GM12892 (cell line): ENCODE results near the gene ACAT2.

Experiments
- POLR2A ChIP-seq: IDR thresholded peaks from 2 replicates; pipeline ENCODE4 v1.6.1; 2011; ENCODE audit warnings: low read depth, low read length, control low read depth
- POLR2AphosphoS5 ChIP-seq: IDR thresholded peaks from 2 replicates; pipeline ENCODE4 v1.6.1; 2011; ENCODE audit warnings: low read depth, low read length, control low read depth
- TAF1 ChIP-seq: IDR thresholded peaks from 2 replicates; pipeline ENCODE4 v1.6.1; 2011; ENCODE audit warnings: low read depth, mild to moderate bottlenecking, control low read depth, low read length, borderline replicate concordance

DNA sequence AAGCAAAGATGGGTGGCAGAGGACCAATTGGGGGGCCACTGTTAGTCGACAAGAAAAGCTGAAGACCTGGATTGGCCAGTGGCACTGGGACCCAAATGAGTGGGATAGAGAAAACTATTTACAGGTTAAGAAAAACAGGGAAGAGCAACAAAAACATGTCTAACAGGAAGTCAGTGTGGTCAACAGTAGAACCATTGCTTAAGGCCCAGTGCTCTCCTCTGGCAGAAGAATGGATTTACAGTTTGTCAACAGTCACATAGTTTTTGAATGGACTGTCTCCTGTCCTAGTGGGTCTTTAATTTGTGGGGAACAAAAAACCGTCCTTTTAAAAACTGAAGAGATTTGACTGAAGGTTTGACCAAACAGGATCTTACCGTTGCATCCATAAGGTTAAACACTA, 46.7 kb upstream of the ACAT2 start:
- TF ChIP-seq POLR2AphosphoS5 (no peak), POLR2A (no peak), TAF1 (no peak)
